Stimulated activated CD4-positive, alpha-beta T cell treated with anti-CD3 and anti-CD28 coated beads, Interleukin-1b, Interleukin-23, amount 100 ng/mL, for 48 hours (primary cell): Measurements from ENCODE around the gene NPPC.
"Not testable (repeated sequence)": the region's sequence is repeated elsewhere in the genome, so short reads cannot be mapped to it uniquely, and the experiment has no call there.

Experiments used
- DNase-seq: peaks from one replicate; pipeline ENCODE4 v3.0.0-alpha.2; 2020

Gene NPPC

DNA sequence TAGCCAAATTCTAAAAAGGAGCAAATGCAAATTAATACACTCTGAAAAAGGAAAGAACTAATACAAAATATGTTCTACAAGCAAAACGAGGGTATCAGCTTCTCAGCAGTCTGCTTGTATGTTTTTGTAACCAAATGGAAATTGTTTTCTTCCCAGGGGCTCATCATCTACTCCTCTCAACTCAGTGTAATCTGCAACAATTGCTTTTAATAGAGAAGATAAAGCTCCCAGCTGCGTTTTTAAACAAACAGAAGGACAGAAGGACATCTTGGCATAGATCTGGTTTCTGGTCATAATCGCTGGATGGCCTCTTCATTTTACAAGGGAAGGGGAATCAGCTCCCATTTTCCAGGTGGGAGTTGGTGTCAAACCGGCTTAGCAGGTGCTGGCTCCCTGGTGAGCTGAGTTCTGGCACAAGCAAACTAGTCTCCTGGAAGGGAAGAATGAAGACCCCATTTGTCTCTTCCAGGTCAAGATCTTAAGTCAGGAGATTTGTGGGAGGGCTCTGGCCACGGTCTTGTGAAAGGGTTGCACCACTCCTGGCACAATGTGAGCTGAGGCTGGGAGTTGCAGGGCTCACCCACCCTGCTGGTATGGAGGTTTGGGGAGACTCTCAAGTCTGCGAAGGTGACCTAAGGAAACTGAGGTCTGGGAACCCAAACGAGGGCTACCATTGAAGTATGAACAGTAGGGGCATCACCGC lies 41.6 kb downstream of the NPPC start:
- DNase-seq: no peak

DNA sequence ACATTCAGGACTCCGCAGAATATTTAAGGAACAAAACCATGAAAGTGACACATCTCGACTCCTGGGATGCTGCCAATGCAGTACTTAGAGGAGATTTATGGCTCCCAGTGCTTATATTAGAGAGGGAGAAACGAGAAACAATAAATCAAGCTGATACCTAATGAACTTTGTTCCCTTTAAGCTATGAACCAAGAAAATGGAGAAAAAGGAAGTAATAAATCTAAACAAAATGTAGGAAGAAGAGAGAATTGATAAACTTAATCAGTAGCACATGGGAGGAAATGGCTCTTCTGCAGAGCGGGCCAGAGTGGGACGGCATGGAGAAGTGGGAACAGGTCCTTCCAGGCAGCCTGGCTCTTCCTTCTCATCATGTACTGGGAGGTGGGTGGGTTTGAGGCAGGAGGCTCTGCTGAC lies 42.7 kb downstream of the NPPC start:
- DNase-seq: no peak

DNA sequence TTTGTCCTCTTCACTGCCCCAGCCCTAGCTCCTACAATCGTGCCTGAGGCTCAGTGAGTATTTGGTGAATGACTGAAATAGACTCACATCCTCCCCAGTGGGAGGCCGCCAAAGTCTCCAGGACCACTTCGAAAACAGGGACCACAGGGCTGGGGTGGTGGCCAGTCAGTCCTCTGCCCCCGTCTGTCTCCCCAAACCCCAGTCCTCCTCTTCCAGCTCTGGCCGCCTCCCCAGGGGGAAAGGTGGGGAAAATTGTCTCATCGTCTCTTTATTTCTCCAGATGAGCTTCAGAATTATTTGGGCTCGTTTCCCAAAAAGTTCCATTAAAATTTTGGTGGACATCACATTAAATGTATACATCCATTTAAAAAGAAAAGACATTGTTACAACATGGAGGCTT lies 43.5 kb downstream of the NPPC start:
- no peak for DNase-seq

DNA sequence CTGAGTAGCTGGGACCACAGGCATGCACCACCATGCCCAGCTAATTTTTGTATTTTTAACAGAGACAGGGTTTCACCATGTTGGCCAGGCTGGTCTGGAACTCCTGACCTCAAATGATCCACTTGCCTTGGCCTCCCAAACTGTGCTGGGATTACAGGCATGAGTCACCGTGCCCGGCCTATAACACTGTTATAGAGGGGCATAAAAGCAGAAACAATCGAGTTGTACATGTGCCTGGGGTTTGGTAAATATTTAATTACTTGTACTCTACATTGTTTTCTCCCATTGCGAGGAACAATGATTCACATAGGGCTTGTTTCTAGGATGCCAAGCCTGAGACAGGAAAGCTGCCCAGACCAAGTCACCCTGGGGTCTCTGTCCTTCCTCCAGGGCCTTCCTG lies 45.8 kb downstream of the NPPC start:
- DNase-seq: not testable (repeated sequence)

DNA sequence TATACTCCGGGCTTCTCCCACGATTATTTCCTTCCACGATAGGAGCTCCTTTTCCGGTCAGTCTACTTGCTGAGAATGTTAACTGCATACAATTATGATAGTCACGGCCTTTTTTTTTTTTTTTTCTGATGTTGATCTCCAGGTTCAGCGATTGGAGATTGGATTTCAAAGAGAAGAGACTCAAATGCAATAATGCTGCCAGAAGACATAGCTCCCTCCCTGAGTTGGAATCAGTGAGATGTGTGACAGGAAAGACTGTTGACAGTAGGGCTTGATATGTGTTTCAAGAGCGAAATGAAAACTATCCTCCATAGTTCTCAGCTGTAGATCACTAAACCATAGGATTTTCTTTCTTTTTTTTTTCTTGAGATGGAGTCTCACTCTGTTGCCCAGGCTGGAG lies 47.0 kb downstream of the NPPC start:
- DNase-seq: no peak

DNA sequence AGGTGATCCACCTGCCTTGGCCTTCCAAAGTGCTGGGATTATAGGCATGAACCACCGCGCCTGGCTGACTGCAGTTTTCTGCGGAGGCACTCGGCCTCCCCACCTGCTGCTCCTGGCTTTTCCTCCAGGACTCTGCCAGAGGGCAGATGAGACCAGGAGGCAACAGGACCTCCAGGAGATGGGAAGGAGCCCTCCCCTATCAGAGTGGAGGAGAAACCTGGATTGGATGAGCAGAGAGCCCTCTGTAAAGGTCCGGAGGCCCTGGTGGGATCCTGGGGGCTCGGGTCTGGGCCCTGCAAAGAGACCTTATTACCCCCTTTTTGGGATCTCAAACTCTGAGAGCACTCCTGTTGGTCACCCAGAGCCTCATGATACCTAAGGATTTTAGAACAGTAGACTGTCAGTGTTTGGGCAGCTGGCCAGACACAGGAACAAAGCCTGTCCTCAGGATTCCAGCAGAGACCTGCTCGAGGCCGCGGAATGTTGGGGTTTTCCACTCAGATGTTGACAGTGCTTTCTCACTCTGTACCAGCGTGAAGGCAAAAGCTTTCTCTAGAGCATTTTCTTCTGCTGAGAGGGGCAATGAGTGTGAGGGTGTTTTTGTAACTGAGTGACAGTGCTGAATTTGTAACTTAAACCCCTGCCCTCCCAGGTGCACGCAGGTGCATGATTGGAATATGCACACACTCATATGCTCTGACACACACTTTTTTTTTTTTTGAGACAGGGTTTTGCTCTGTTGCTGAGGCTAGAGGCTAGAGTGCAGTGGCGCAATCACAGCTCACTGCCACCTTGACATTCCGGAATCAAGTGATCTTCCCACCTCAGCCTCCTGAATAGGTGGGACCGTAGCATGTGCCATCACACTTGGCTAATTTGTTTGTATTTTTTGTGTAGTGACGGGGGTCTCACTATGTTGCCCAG lies 48.4 kb downstream of the NPPC start:
- DNase-seq: no peak

DNA sequence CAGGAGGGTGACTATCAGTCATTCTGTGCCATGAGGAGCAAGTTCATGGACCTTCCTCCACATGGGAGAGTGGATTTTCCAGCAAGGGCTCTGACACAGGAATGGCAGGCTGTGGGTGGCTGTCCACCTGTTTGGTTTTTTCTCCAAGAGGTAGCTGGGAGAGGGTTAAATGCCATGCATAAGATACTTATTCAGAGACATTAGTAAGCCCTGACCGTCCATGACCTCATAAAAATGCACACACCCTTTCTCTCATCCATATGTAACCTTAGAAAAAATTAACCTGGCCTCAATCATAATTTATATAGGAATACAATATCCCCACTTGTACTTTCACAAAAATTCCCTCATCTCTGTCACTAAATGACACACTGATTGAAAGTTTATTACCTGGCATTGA lies 51.3 kb downstream of the NPPC start:
- no peak for DNase-seq
